ENCODE measurements around the gene BMP7.

The BMP7 gene

GRCh38 chr20:57169162-57169561 is 97.3 kb downstream of the BMP7 start:
- TF ChIP-seq, protein P1, sequence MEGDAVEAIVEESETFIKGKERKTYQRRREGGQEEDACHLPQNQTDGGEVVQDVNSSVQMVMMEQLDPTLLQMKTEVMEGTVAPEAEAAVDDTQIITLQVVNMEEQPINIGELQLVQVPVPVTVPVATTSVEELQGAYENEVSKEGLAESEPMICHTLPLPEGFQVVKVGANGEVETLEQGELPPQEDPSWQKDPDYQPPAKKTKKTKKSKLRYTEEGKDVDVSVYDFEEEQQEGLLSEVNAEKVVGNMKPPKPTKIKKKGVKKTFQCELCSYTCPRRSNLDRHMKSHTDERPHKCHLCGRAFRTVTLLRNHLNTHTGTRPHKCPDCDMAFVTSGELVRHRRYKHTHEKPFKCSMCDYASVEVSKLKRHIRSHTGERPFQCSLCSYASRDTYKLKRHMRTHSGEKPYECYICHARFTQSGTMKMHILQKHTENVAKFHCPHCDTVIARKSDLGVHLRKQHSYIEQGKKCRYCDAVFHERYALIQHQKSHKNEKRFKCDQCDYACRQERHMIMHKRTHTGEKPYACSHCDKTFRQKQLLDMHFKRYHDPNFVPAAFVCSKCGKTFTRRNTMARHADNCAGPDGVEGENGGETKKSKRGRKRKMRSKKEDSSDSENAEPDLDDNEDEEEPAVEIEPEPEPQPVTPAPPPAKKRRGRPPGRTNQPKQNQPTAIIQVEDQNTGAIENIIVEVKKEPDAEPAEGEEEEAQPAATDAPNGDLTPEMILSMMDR (IDR thresholded peaks at IDR 0.05) = no peak

GRCh38 chr20:57167971-57168701 is 98.3 kb downstream of the BMP7 start:
- TF ChIP-seq, protein P1 (IDR thresholded peaks at IDR 0.05) = no peak

DNA sequence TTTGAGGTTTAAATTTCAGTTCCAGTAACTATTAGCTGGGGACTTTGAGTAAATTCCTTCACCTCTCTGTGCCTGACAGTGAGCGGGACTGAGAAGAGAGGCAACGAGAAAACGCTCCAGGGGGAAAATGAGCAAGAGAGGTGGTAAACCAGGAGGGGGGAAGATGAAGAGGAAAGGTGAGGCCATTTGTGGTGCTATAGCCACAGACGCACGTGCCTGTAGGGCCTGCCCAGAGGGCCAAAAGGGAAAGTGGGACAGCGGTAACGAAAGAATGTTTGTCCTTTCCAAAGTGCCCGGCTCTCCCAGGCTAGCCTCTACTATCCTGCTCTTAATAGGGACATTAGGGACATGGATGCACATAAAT is 99.2 kb downstream of the BMP7 start:
- TF ChIP-seq, protein P1 (IDR thresholded peaks at IDR 0.05) = no peak

DNA sequence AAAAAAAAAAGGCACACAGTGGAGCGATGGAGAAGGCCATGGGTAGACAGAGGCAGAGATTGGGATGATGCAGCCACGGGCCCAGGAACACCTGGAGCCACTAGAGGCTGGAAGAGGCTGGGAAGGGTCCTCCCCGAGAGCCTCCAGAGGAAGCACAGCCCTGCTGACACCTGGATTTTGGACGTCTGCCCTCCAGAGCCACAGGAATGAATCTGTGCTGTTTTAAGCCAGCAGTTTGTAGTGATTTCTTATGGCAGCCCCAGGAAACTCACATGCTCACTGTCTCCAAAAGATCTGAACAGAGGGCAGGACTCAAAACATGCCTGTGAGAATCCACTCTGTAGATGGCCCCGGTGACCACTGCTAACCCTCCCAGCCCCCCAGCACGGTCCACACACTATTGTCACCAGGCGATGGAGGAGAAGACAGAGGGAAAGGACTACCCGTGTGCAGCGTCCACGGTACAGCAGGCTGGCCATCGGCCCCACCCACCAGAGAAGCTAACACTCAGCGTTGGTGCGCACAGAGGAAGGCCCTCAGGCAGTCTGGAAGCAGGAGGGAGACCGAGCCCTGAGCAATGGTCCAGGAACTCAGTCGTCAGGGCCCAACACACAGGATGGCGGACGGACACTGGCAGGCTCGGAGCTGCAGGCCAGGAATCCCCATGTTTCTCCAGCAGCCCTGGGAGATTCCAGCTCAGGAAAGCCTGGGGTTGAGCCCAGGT is 99.7 kb downstream of the BMP7 start:
- TF ChIP-seq, protein P1 (IDR thresholded peaks at IDR 0.05) = no peak

- TF ChIP-seq, protein P1 (IDR thresholded peaks at IDR 0.05) = no peak
Observed at GRCh38 chr20:57165427-57166004, 100.9 kb downstream of the BMP7 start.

DNA sequence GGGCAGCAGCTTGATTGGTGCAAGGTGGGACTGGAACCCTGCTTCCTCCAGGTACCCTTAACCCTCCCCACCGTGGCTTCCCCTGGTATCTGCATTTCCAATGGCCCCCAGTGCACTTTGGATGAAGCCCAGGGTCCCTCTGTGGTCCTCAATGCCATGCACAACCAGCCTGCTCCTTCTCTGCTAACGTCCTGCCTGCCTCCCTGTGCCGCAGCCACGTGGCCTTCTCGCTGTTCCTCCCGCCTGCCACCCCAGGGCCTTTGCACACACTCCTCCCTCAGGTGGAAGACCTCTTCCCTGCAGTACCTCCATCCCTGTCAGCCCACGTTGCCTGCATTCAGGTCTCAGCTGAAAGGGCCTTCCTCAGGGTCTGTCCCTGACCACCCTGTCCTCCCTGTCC is 101.6 kb downstream of the BMP7 start:
- TF ChIP-seq, protein P1 (IDR thresholded peaks at IDR 0.05) = no peak

- TF ChIP-seq, protein P1 (IDR thresholded peaks at IDR 0.05) = no peak
Observed at GRCh38 chr20:57163041-57163440, 103.4 kb downstream of the BMP7 start.

Data from LNCAP (cell line).